OCI-LY1 (cell line): ENCODE results near the gene AGBL1.

Experiments
- CTCF ChIP-seq: fragments of 200-600 bp; sonication (generic), shearing (Covaris generic); IDR thresholded peaks from 2 replicates; pipeline ENCODE4 v1.5.1; 2017; ENCODE audit warnings: mild to moderate bottlenecking, antibody characterized with exemption, low read length, moderate library complexity, mixed read lengths
- EZH2 ChIP-seq: fragments of 200-600 bp; sonication (generic), shearing (Covaris generic); IDR thresholded peaks from 2 replicates; pipeline ENCODE4 v1.8.0; 2017; ENCODE audit warnings: borderline replicate concordance, mixed run types, mild to moderate bottlenecking, antibody characterized with exemption, low read length, moderate library complexity, mixed read lengths

DNA sequence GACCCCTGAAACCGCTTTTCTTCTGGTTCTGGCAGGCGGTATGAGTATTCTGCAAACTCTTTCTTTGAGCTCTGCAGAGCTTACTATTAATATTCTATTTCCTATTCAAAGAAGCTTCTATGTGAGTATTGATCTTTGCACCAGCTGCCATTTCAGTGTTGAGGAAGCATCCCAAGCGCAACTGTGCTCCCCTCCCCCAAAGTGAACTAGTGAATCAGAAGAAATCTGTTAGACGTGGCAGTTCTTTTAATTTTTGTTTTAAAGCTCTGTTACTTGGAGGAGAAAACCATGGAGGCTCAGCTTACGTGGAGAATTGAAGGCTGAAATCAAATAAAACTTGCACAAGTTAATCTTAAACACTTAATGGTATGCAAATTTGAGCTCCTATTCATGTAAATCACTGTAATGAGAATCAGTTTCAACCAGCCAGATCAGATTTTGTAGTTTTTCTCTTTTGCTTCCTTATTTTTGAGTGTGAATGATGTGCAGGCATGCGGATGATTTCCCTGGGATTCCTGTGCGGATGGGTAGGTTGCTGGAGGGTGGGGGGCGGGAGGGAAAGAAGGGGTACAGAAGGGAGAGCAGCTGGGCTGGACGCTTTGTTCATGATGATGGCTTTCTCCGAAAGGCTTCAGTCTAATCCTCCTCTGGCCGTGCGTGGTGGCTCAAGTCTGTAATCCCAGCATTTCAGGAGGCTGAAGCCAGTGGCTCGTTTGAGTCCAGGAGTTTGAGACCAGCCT lies 16.1 kb upstream of the AGBL1 start:
- TF ChIP-seq CTCF (no peak), EZH2 (no peak)
